NCI-H2171 treated with DMSO at 0.1 percent for 48 hours (cell line): ENCODE results near the gene KRI1.
A peak's percentile ranks its signal among the peaks of the same experiment; 100 is the strongest.

Experiments
- DNase-seq: peaks from one replicate; lab custom pipeline; 2025; lab: John Stamatoyannopoulos, UW

Gene KRI1

DNA sequence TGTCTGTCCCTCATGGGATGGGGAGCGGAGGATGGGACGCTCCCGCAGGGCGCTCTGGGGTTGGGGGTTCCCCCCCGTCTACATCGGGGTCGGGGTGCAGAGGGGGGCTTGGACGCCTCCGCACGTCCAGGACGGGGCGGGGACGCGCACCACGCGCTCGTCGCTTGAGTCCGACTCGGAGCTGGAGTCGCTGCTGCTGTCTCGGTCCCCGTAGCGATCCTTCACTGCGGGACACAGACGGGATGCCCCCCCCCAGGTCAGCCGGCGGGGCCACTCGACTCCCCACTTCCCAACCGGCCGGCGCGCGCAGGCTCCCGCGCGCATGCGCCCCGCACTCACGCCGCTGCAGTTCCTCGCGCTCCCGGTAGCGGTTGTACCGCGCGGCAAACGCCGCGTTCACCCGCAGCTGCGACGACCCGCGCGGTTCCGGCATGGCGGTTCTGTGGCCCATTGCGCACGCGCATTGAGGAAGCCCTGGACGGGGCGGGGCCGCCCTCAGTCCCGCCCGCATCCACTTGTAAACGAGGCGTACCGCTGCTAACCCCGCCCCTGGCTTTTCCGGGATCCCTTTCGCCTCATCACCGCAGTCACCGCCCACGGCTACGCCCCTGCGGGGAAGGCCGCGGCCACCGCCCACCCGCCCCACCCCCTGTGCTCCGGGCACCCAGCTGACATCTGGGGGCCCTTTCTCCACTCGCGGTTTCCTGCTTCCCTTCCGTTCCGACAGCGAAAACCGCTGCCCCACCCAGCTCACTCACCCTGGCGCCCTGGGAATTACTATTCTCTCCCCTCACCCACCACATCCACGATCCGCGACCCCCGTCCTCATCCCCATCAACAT lies at the start of gene KRI1:
KRI1 (minus strand) TSS at position 444 of the 841 bp plus-strand sequence; CDS start at position 433, 11 bp downstream.
- DNase-seq = peak; percentile 97

DNA sequence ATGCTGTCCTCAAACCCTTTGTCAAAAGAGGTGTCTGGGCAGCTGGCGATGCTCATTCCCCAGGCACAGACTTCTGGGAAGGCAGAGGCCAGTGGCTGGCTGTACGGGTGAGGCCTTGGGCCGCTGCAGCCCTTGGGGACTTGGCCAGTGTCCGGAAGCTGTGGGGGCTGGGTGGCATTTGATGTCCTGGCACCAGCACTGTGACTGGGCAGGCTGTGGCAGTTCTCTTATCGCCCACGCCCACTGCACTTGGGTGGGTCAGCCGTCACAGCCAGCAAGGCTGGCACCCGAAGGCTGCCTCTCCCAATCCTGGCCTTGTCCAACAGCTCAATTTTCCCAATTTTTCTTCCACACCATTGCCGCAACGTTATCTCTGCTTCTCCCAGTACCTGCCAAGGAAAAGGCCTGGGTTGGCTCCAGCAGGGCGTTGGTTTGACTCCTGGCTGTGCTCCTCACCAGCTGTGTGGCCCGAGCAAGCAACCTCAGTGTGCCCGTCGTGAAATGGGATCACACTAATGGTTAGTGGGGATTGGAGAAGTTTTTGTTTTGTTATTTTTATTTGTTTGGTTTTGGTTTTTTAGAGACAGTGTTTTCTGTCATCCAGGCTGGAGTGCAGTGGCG lies 46.8 kb upstream of the KRI1 start:
- DNase-seq = no peak

DNA sequence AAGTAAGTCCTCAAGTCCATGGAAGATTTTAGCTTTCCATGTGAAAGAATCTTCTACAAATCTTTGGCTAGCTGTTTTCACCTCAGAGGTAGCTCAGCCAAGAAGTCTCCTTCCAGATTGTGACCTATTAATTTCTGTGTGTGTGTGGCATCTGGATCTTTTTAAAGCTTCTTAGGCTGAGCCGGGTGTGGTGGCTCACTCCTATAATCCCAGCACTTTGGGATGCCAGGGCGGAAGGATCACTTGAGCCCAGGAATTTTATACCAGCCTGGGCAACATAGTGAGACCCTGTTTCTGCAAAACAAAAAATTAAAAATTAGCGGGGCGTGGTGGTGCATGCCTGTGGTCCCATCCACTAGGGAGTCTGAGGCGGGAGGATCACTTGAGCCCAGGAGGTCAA lies 46.1 kb upstream of the KRI1 start:
- DNase-seq = no peak

- no peak for DNase-seq
Observed at GRCh38 chr19:10604460-10604980, 38.7 kb upstream of the KRI1 start.

GRCh38 chr19:10603873-10604459 lies 38.2 kb upstream of the KRI1 start:
- DNase-seq = no peak

DNA sequence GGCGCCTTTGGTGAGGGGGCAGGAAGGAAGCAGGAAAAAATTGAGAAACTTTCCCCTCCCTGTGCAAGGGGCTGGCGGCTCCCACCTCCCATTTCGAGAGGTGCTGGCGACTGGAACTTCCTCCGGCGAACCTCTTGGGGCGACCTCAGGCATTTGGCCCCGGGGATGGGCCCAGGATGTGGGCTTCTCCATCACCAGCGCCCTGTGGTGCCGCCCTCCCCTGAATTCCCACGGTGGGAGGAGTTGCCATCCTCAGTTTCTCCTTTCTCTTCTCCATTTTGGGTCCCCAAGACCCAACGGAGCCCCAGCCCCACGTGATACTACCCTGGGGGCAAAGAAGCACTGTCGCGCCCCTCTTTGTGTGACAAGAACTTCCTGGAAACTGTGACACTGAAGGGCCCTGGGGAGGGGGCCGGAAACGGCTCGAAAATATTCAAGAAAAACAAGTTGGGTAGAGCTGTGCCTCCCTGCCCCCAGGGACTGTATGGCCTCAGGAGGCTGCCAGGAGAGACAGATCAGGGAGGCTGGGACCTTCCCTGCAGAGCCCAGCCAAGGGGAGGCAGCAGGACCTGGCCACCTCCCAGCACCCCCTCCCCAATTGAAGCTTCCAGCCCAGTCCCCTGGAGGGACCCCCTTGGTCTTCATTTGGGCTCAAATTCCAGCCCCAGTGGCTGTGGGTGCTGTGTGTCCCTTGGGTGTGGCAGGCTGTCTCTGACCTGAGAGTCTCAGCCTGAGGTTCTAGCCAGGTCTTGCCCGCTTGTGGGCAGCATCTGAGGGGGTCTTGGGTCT lies 37.5 kb upstream of the KRI1 start:
- DNase-seq = no peak

- DNase-seq = peak; percentile 53
Observed at GRCh38 chr19:10602330-10603083, 36.7 kb upstream of the KRI1 start.

DNA sequence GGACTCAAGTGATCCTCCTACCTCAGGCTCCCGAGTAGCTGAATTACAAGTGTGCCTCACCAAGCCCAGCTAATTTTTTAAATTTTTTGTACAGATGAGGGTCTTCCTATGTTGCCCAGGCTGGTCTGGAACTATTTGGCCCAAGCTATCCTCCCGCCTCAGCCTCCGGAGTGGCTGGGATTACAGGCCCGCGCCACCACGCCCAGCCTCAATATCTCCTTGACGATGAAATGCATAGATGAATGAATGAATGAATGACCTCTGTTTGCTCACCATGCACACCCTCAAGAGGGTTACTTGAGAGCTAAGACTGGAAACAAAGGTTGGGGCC lies 36.2 kb upstream of the KRI1 start:
- DNase-seq = no peak

GRCh38 chr19:10600149-10600548 lies 34.3 kb upstream of the KRI1 start:
- DNase-seq = no peak

DNA sequence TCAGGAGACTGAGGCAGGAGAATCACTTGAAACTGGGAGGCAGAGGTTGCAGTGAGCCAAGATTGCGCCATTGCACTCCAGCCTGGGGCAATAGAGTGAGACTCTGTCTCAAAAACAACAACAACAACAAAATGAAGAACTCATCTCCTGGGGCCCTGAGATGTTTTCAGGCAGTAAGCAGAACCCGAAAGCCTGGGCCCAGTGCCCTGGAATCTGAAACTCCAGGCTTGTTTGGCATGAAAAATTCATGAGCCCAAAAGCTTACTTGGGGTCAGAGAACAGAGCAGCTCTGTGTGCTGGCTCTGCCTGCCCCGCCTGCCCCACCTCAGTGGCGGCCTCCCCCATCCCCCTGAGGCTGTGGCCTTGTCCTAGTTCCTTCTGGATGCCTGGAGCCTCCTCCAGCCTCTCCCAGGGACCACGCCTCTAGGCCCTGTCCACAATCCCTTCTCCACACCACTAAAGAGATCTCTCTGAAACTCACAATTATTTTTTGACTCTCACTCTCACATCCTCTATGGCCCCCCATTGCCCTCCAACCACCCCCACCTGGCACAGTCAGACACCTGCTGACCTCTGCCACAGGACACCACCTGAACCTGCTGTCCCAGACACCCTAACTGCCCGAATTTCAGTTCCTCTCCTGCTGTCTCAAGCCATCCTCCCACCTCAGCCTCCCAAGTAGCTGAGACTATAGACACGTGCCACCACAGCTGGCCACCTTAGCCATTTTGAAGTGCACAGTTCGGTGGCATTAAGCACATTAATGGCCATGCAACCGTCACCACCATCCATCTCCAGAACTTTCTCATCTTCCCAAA lies 28.2 kb upstream of the KRI1 start:
- no peak for DNase-seq

GRCh38 chr19:10593148-10593547 lies 27.3 kb upstream of the KRI1 start:
- no peak for DNase-seq

DNA sequence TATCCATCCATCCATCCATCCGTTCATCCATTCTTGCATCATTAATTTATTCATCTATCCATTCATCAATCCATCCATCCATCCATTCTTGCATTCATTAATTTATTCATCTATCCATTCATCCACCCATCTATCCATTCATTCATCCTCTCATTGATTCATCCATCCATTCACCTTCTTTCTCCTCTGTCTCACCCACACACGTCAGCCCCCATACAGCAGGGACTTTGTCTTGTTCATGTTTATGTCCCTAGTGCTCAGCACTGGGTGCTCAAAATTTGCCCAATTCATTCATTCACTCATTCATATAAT lies 22.0 kb upstream of the KRI1 start:
- no peak for DNase-seq

GRCh38 chr19:10587022-10587838 lies 21.4 kb upstream of the KRI1 start, which contains the start of gene AP1M2:
AP1M2 (minus strand) TSS chr19:10587312; CDS start chr19:10587231, 81 bp downstream.
- DNase-seq = peak; percentile 60

GRCh38 chr19:10586396-10586795 lies 20.6 kb upstream of the KRI1 start:
- DNase-seq = no peak

DNA sequence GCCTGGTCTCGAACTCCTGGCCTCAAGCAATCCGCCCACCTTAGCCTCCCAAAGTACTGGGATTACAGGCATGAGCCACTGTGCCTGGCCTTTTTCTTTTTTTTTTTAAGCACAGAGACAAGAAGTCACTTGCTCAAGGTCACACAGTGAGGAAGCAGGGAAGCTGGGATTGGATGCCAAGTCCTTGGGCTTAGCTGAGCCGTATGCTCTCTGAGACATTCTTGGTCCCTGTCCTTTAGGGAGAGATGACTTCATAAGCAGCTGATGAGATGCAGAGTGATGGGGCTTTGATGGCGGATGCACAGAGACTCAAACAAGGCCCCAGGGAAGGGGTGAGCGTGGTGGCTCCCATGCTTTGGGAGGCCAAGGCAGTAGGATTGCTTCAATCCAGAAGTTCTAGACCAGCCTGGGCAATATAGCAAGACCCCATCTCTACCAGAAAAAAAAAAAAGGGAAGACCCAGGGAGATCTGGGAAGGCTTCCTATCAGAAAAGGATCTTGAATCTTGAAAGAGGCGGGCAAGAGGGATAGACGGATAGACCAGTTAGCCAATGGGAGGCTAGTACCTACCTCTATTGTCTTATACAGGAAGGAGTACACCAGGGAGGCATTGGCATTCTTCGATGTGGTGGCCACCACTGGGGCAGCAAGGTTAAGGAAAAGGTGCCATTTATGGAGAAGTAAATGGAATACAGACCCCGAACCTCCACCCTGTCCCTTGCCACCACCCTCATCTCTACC lies 17.4 kb upstream of the KRI1 start:
- no peak for DNase-seq

DNA sequence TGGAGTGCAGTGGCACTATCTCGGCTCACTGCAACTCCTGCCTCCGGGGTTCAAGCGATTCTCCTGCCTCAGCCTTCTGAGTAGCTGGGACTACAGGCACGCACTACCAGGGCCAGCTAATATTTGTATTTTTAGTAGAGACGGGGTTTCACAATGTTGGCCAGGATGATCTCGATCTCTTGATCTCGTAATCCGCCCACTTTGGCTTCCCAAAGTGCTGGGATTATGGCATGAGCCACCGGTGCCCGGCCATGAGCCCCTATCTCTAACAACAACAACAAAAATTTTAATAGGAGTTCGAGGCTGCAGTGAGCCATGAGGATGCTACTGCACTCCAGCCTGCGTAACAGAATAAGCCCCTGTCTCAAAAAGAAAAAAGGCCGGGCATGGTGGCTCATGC lies 16.3 kb upstream of the KRI1 start:
- no peak for DNase-seq

DNA sequence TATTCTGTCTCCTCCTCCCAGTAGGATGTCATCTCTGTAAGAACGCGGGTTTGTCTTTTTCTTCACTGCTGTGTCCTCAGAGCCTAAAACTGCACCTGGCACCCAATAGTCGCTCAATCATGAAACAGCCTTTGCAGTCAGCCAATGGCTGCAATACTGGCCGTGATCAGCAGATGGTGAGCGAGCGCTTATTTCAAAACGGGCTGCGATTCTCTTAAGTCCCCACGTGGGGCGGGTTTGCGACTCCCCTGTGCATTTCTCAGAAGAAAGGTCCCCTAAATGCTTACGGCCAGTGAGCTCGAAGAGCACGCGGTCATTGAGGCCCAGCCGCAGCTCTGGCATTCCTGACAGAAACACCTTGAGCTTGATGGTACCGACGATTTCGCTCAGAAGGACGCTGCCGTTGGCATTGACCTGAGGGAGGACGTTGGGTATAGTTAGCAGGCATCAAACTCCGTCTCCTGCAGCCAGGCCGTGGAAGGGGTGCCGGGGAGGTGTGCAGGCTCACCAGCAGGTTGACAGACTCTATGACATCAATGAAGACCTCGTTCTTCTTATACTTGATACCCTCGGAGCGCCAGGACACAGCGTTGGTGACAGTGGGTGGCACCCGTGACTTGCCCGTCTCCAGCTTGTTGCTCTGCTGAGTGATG lies 15.3 kb upstream of the KRI1 start:
- DNase-seq = peak; percentile 89

DNA sequence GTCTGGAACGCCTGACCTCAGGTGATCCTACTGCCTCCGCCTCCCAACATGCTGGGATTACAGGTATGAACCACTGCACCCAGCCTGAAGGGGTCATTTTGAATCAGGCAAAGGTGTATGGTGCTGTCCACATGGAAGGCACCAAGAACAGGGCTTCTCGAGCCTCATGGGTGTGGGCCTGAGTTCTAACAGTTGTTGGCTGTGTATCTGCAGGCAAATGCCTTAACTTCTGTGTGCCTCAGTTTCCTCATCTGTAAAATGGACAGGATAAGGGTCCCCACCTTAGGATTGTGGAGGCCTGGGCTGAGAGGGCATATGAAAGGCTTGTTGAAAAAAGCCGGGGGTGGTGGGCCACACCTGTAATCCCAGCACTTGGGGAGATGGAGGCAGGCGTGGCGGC lies 12.1 kb upstream of the KRI1 start:
- no peak for DNase-seq
